MM.1S (cell line): ENCODE measurements around the gene FEM1C.

Experiments used
- EZH2 ChIP-seq: fragments of 300-600 bp; sonication (generic); optimal IDR thresholded peaks from 2 replicates; pipeline ENCODE3; 2017; ENCODE audit warnings: low read depth, mild to moderate bottlenecking, antibody characterized with exemption, low read length, mixed read lengths
- TF ChIP-seq, protein P1 (sequence below): fragments of 300-600 bp; sonication (generic); IDR thresholded peaks from 2 replicates; pipeline ENCODE4 v1.5.1; 2016; ENCODE audit warnings: antibody characterized with exemption, low read length, mixed read lengths

DNA sequence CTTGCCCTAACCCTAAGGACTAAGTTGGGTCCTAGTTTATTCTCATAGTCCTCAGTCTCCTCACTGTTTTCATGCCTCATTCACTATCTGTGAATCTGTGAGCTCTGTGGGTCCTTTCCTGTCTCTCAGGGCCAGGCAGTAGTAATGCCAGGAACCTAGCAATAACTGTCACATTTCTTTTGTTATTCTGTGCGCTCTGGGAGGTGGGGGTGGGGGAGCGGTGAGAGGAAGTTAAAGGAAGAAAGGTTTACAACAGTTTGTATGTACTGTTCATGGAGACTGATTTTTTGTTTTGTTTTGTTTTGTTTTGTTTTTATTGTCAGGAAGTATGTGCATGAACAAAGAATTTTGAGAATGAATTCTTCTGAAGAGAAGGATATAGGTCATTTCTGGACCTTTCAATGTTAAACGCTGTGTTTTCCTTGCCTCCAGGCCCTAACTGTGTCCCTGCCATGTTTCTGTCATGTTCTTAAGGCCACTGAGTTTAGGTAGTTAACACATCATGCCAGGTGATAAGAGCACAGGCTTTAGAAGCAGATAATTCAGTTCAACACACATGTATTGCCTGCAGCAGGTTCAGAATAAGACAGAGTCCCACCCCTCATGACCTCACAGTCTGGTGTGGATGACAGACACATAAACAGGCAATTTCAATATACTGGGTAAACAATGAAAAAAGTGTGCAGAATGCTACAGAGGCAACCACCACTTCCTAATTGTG, 13.3 kb upstream of the FEM1C start:
- TF ChIP-seq, protein P1, sequence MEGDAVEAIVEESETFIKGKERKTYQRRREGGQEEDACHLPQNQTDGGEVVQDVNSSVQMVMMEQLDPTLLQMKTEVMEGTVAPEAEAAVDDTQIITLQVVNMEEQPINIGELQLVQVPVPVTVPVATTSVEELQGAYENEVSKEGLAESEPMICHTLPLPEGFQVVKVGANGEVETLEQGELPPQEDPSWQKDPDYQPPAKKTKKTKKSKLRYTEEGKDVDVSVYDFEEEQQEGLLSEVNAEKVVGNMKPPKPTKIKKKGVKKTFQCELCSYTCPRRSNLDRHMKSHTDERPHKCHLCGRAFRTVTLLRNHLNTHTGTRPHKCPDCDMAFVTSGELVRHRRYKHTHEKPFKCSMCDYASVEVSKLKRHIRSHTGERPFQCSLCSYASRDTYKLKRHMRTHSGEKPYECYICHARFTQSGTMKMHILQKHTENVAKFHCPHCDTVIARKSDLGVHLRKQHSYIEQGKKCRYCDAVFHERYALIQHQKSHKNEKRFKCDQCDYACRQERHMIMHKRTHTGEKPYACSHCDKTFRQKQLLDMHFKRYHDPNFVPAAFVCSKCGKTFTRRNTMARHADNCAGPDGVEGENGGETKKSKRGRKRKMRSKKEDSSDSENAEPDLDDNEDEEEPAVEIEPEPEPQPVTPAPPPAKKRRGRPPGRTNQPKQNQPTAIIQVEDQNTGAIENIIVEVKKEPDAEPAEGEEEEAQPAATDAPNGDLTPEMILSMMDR: no peak
- TF ChIP-seq EZH2: no peak
